KMS-11 (cell line): ENCODE measurements around the gene CLPSL1.

ENCODE experiments used
- H2AFZ ChIP-seq: fragments of 200-600 bp; sonication (generic); 2 replicates; pipeline ENCODE4 v1.6.1; 2016; ENCODE audit warnings: antibody characterized with exemption, mixed run types, low read depth
- H3K27ac ChIP-seq: fragments of 200-600 bp; sonication (generic); 2 replicates; pipeline ENCODE4 v1.6.1; 2016; ENCODE audit warnings: mild to moderate bottlenecking, mixed run types
- H3K27me3 ChIP-seq: fragments of 200-600 bp; sonication (generic); 2 replicates; pipeline ENCODE4 v1.6.1; 2017; ENCODE audit warnings: mild to moderate bottlenecking, low read depth, mixed run types, moderate library complexity; ENCODE audit not compliant: insufficient read depth
- H3K36me3 ChIP-seq: fragments of 200-600 bp; sonication (generic); 2 replicates; pipeline ENCODE4 v1.6.1; 2017; ENCODE audit warnings: mild to moderate bottlenecking, mixed run types; ENCODE audit not compliant: insufficient read depth
- H3K4me1 ChIP-seq: fragments of 200-600 bp; sonication (generic); 2 replicates; pipeline ENCODE4 v1.6.1; 2016; ENCODE audit warnings: mild to moderate bottlenecking, low read depth, mixed run types; ENCODE audit not compliant: poor library complexity, severe bottlenecking
- H3K4me2 ChIP-seq: fragments of 200-600 bp; sonication (generic); 2 replicates; pipeline ENCODE4 v1.7.0; 2016; ENCODE audit warnings: mild to moderate bottlenecking, mixed run types
- H3K4me3 ChIP-seq: fragments of 200-600 bp; sonication (generic); IDR thresholded peaks from 2 replicates; pipeline ENCODE4 v1.6.1; 2017; ENCODE audit warnings: low read depth, low read length, mixed read lengths; ENCODE audit not compliant: insufficient read depth
- H3K79me2 ChIP-seq: fragments of 200-600 bp; sonication (generic); 2 replicates; pipeline ENCODE4 v1.6.1; 2016; ENCODE audit warnings: low read depth, mixed run types; ENCODE audit not compliant: insufficient read depth
- H3K9ac ChIP-seq: fragments of 200-600 bp; sonication (generic); 2 replicates; pipeline ENCODE4 v1.6.1; 2016; ENCODE audit warnings: mild to moderate bottlenecking, mixed run types
- H4K20me1 ChIP-seq: fragments of 200-600 bp; sonication (generic); 2 replicates; pipeline ENCODE4 v1.6.1; 2016; ENCODE audit warnings: mild to moderate bottlenecking, mixed run types; ENCODE audit not compliant: insufficient read depth
- TF ChIP-seq, protein P1 (sequence below): fragments of 200-600 bp; sonication (generic); conservative IDR thresholded peaks from 2 replicates; pipeline ENCODE4 v1.6.1; 2017; ENCODE audit warnings: low read depth, mild to moderate bottlenecking, antibody characterized with exemption, low read length, moderate library complexity, mixed read lengths

The CLPSL1 gene

DNA sequence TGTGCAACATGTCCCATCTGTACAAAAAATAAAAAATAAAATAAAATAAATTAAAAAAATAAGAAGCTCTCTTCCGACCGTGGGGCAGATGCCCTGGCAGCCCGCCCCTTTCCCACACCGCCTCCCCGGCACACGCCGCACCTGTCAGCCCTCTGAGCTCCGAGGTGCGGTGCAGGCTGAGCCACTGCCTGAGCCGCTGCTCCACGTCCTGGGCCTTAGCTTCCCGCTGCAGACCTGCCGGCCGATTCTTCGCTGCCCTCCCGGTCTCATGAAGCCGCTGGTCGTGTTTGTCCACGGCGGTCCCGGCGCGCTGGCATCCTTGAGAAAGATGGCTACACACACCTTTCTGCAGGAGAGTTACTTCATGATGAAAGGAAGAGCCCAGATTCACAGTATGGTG lies 15.1 kb upstream of the CLPSL1 start:
- Histone ChIP-seq H3K36me3 (no peaks in the 10 kb centered on the region), H4K20me1 (no peaks in the 10 kb centered on the region), H3K79me2 (no peaks in the 10 kb centered on the region), H3K4me3 (no peak overlapping the region), H2AFZ (no peak overlapping the region), H3K4me1 (no peaks in the 10 kb centered on the region), H3K4me2 (no peak overlapping the region), H3K9ac (no peak overlapping the region), H3K27me3 (no peaks in the 10 kb centered on the region), H3K27ac (no peak overlapping the region)
- TF ChIP-seq, protein P1, sequence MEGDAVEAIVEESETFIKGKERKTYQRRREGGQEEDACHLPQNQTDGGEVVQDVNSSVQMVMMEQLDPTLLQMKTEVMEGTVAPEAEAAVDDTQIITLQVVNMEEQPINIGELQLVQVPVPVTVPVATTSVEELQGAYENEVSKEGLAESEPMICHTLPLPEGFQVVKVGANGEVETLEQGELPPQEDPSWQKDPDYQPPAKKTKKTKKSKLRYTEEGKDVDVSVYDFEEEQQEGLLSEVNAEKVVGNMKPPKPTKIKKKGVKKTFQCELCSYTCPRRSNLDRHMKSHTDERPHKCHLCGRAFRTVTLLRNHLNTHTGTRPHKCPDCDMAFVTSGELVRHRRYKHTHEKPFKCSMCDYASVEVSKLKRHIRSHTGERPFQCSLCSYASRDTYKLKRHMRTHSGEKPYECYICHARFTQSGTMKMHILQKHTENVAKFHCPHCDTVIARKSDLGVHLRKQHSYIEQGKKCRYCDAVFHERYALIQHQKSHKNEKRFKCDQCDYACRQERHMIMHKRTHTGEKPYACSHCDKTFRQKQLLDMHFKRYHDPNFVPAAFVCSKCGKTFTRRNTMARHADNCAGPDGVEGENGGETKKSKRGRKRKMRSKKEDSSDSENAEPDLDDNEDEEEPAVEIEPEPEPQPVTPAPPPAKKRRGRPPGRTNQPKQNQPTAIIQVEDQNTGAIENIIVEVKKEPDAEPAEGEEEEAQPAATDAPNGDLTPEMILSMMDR, result no peak

DNA sequence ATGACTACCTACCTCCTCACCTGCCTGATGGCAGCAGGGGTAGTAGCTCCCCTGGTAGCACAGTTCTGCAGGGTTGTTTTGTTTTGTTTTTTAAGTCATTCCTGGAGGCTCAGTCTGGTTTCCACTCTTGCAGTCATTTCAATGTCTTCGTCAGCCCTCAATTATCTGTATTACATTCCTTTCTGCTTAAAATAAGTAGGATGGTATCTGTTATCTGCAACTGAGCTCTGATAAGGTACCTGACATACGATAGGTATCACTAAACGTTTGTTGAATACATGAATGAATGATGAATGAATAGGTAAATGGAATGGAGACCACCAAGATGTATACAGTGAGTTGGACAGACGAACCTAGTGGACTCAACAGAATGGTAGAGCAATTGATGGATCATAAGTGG lies 11.6 kb upstream of the CLPSL1 start:
- Histone ChIP-seq H3K27ac (no peak overlapping the region), H3K4me2 (no peak overlapping the region), H2AFZ (no peak overlapping the region), H4K20me1 (no peaks in the 10 kb centered on the region), H3K9ac (no peak overlapping the region), H3K4me1 (no peaks in the 10 kb centered on the region), H3K4me3 (no peak overlapping the region), H3K36me3 (no peaks in the 10 kb centered on the region), H3K79me2 (no peaks in the 10 kb centered on the region), H3K27me3 (no peaks in the 10 kb centered on the region)
- TF ChIP-seq, protein P1, result no peak

DNA sequence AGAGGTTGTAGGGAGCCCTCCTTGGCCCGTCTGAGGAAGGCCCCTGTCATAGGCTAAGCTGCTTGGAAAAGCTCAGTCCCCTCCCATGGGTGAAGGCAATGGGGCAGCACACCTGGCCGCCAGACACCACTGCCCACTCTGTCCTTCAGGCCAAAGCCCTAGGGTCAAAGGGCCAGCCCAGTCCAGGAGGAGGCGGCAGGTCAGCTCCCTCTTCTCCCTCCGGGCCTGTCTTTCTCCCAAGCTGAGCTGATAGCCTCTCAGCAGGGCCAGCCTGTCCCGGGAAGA lies 9.5 kb upstream of the CLPSL1 start:
- Histone ChIP-seq H3K27me3 (no peaks in the 10 kb centered on the region), H2AFZ (no peak overlapping the region), H3K4me3 (no peak overlapping the region), H3K4me2 (no peak overlapping the region), H3K36me3 (no peaks in the 10 kb centered on the region), H3K27ac (no peak overlapping the region), H3K9ac (no peak overlapping the region), H3K79me2 (no peaks in the 10 kb centered on the region), H4K20me1 (no peaks in the 10 kb centered on the region), H3K4me1 (no peaks in the 10 kb centered on the region)
- TF ChIP-seq, protein P1, result no peak

DNA sequence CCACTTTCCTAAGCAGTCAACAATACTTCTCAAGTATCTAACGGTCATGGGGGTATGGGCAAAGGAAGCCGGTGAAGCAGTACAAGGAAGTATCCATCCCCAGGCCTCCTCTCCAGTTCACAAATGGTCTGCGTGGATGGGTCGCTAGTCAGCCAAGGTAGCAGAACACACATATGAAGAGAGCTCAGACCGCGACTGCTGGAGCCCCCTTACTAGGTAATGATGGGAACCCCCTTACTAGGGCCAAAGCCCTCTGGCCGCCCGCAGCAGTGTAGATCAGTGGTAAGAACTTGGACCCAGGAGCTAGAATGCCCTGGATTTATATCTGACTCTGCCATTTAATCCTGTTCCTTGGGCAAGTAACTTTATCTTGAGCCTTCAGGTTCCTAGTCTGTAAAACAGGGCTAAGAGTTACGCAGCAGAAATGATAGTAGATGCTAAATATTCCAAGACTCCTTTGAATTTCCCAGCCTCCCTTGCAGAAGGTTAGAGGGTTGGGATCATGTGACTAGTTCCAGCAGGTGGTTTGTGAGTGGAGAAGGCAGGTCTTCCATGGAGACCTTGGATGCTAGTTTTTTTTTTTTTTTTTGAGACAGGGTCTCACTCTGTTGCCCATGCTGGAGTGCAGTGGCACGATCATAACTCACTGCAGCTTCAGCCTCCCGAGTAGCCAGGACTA lies 6.6 kb upstream of the CLPSL1 start:
- no peak overlapping the region for H3K4me3 ChIP-seq
- H3K4me1 ChIP-seq, result no peaks in the 10 kb centered on the region
- H2AFZ ChIP-seq, result no peak overlapping the region
- H3K27me3 ChIP-seq, result no peaks in the 10 kb centered on the region
- no peak overlapping the region for H3K9ac ChIP-seq
- no peaks in the 10 kb centered on the region for H4K20me1 ChIP-seq
- no peak overlapping the region for H3K4me2 ChIP-seq
- H3K36me3 ChIP-seq, result no peaks in the 10 kb centered on the region
- TF ChIP-seq, protein P1, result no peak
- no peak overlapping the region for H3K27ac ChIP-seq
- no peaks in the 10 kb centered on the region for H3K79me2 ChIP-seq
